GM18873 (cell line): ENCODE data around the gene GSTM1.
A peak's percentile ranks its signal among the peaks of the same experiment; 100 is the strongest.

Experiments
- ATAC-seq: cut with Tn5 transposase; IDR thresholded peaks from one replicate; pipeline ENCODE4 v1.9.1; 2021; ENCODE audit warnings: mild to moderate bottlenecking, moderate library complexity, moderate number of reproducible peaks; ENCODE audit not compliant: unreplicated experiment, low FRiP score

GSTM1 gene

GRCh38 chr1:109724933-109725332 lies 37.3 kb downstream of the GSTM1 start:
- no peak for ATAC-seq

- ATAC-seq, result no peak
Observed at GRCh38 chr1:109725510-109725909, 37.9 kb downstream of the GSTM1 start.

GRCh38 chr1:109726007-109726406 lies 38.4 kb downstream of the GSTM1 start:
- no peak for ATAC-seq

- ATAC-seq, result no peak
Observed at GRCh38 chr1:109726728-109727373, 39.2 kb downstream of the GSTM1 start.

- ATAC-seq, result no peak
Observed at GRCh38 chr1:109728870-109729269, 41.3 kb downstream of the GSTM1 start.

GRCh38 chr1:109730666-109731065 lies 43.0 kb downstream of the GSTM1 start:
- no peak for ATAC-seq

GRCh38 chr1:109732390-109732881 lies 44.8 kb downstream of the GSTM1 start:
- ATAC-seq, result no peak

- ATAC-seq, result no peak
Observed at GRCh38 chr1:109733236-109733870, 45.7 kb downstream of the GSTM1 start.

GRCh38 chr1:109739738-109740614 lies 52.4 kb downstream of the GSTM1 start:
- ATAC-seq, result peak; percentile 64

- ATAC-seq, result no peak
Observed at GRCh38 chr1:109740615-109741373, 53.2 kb downstream of the GSTM1 start, which contains the start of gene GSTM3. Gene GSTM3, minus strand, starts transcription at chr1:109741038. Its CDS starts 751 bp downstream, at chr1:109740287.
